K562 (cell line): ENCODE data around the gene COL20A1.

Experiments used
- CTCF ChIP-seq, 3 experiments: IDR thresholded peaks in 2 of 3; conservative IDR thresholded peaks in 1 of 3; 2 replicates each; pipeline ENCODE4 v1.5.1; 2011 to 2012; ENCODE audit warnings: low read length in 3 of 3, mild to moderate bottlenecking in 3 of 3, control low read depth in 2 of 3, improper control_type of control experiment in 1 of 3, inconsistent platforms in 1 of 3, low read depth in 1 of 3, mixed read lengths in 1 of 3, moderate library complexity in 1 of 3; ENCODE audit not compliant: insufficient read depth in 2 of 3
- EGR1 ChIP-seq: fragments of 450-650 bp; conservative IDR thresholded peaks from 2 replicates; pipeline ENCODE4 v1.6.1; 2017; ENCODE audit warnings: mild to moderate bottlenecking
- MXI1 ChIP-seq: IDR thresholded peaks from 2 replicates; pipeline ENCODE4 v1.6.1; 2011; ENCODE audit warnings: low read depth, mild to moderate bottlenecking, improper control_type of control experiment, low read length
- POLR2AphosphoS5 ChIP-seq: IDR thresholded peaks from 2 replicates; pipeline ENCODE4 v1.6.1; 2011; ENCODE audit warnings: mild to moderate bottlenecking, low read depth, low read length, moderate library complexity; ENCODE audit not compliant: control insufficient read depth, insufficient read depth
- SMC3 ChIP-seq: conservative IDR thresholded peaks from 2 replicates; pipeline ENCODE4 v1.6.1; 2011; ENCODE audit warnings: low read depth, low read length, improper control_type of control experiment; ENCODE audit not compliant: insufficient read depth
- TAF1 ChIP-seq: IDR thresholded peaks from 2 replicates; pipeline ENCODE4 v1.6.1; 2011; ENCODE audit warnings: mild to moderate bottlenecking, low read length, moderate library complexity; ENCODE audit not compliant: insufficient read depth, control insufficient read depth, severe bottlenecking; ENCODE audit errors: extremely low read depth
- TAF15 ChIP-seq: fragments of 200-400 bp; formaldehyde crosslinking; IDR thresholded peaks from 2 replicates; pipeline ENCODE4 v1.6.1; 2017; ENCODE audit warnings: mild to moderate bottlenecking, low read depth, low read length, moderate library complexity
- TCF7L2 ChIP-seq: fragments of 150-350 bp; IDR thresholded peaks from 2 replicates; pipeline ENCODE4 v1.6.1; 2016; ENCODE audit warnings: low read depth, mild to moderate bottlenecking, low read length, moderate library complexity
- TRIM25 ChIP-seq: fragments of 450-650 bp; IDR thresholded peaks from 2 replicates; pipeline ENCODE4 v1.7.0; 2016; ENCODE audit warnings: borderline replicate concordance
- ZBTB33 ChIP-seq: sonication (generic); formaldehyde crosslinking; IDR thresholded peaks from 2 replicates; pipeline ENCODE4 v1.8.1; 2023; ENCODE audit warnings: mild to moderate bottlenecking, missing genetic modification reagents
- ZNF143 ChIP-seq: sonication (generic); formaldehyde crosslinking; IDR thresholded peaks from 2 replicates; pipeline ENCODE4 v1.9.0; 2022; ENCODE audit warnings: mild to moderate bottlenecking, missing genetic modification reagents
- ZNF699 ChIP-seq: fragments of 250-450 bp; sonication (Bioruptor Pico); IDR thresholded peaks from 2 replicates; pipeline ENCODE4 v1.8.0; 2021; ENCODE audit warnings: mild to moderate bottlenecking, moderate library complexity; ENCODE audit not compliant: insufficient replicate concordance
- TF ChIP-seq, protein P1 (sequence below), 2 experiments: fragments of 450-650 bp; formaldehyde crosslinking in 1 of 2; IDR thresholded peaks; 2 replicates each; pipeline versions ENCODE4 v1.4.0 to v1.6.1; 2014 to 2020; ENCODE audit warnings: mild to moderate bottlenecking in 2 of 2, borderline replicate concordance in 1 of 2, low read depth in 1 of 2

- TF ChIP-seq, protein P1, sequence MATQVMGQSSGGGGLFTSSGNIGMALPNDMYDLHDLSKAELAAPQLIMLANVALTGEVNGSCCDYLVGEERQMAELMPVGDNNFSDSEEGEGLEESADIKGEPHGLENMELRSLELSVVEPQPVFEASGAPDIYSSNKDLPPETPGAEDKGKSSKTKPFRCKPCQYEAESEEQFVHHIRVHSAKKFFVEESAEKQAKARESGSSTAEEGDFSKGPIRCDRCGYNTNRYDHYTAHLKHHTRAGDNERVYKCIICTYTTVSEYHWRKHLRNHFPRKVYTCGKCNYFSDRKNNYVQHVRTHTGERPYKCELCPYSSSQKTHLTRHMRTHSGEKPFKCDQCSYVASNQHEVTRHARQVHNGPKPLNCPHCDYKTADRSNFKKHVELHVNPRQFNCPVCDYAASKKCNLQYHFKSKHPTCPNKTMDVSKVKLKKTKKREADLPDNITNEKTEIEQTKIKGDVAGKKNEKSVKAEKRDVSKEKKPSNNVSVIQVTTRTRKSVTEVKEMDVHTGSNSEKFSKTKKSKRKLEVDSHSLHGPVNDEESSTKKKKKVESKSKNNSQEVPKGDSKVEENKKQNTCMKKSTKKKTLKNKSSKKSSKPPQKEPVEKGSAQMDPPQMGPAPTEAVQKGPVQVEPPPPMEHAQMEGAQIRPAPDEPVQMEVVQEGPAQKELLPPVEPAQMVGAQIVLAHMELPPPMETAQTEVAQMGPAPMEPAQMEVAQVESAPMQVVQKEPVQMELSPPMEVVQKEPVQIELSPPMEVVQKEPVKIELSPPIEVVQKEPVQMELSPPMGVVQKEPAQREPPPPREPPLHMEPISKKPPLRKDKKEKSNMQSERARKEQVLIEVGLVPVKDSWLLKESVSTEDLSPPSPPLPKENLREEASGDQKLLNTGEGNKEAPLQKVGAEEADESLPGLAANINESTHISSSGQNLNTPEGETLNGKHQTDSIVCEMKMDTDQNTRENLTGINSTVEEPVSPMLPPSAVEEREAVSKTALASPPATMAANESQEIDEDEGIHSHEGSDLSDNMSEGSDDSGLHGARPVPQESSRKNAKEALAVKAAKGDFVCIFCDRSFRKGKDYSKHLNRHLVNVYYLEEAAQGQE (IDR thresholded peaks at IDR 0.05; ENCODE audit: borderline replicate concordance): no peak
- TF ChIP-seq, protein P1 (CRISPR knock-in tag; IDR thresholded peaks at IDR 0.05; ENCODE audit: low read depth): no peak
- TF ChIP-seq CTCF (IDR thresholded peaks at IDR 0.05 in 2 of 3, conservative IDR thresholded peaks at IDR 0.05 in 1 of 3; ENCODE audit: insufficient read depth in 2 of 3, low read depth in 1 of 3, low read length in 3 of 3) (no peak), ZBTB33 (no peak), ZNF143 (CRISPR knock-in tag) (no peak), MXI1 (no peak), TRIM25 (no peak), TAF1 (no peak), TCF7L2 (no peak), SMC3 (no peak), TAF15 (no peak), EGR1 (no peak), ZNF699 (CRISPR knock-in tag) (no peak), POLR2AphosphoS5 (no peak)
These were observed 32.1 kb downstream of the COL20A1 start for GRCh38 chr20:63325021-63325471.
